ENCODE data around the gene FAAP20.

The FAAP20 gene

GRCh38 chr1:2194319-2194897 lies at the start of gene FAAP20:
Gene FAAP20, minus strand, starts transcription at chr1:2194772. Its CDS starts 23 bp downstream, at chr1:2194749.
- DNase-seq = no peak

- no peak for DNase-seq
Observed at GRCh38 chr1:2242814-2243725, 48.5 kb upstream of the FAAP20 start.

GRCh38 chr1:2241820-2242219 lies 47.2 kb upstream of the FAAP20 start:
- DNase-seq = no peak

GRCh38 chr1:2240270-2241156 lies 45.9 kb upstream of the FAAP20 start:
- no peak for DNase-seq

- no peak for DNase-seq
Observed at GRCh38 chr1:2239384-2239985, 44.9 kb upstream of the FAAP20 start.

GRCh38 chr1:2239013-2239370 lies 44.4 kb upstream of the FAAP20 start:
- DNase-seq = no peak

GRCh38 chr1:2238361-2239012 lies 43.9 kb upstream of the FAAP20 start:
- DNase-seq = no peak

- no peak for DNase-seq
Observed at GRCh38 chr1:2237773-2238172, 43.2 kb upstream of the FAAP20 start.

GRCh38 chr1:2236695-2237677 lies 42.4 kb upstream of the FAAP20 start:
- DNase-seq = no peak

- no peak for DNase-seq
Observed at GRCh38 chr1:2235300-2235998, 40.9 kb upstream of the FAAP20 start.

GRCh38 chr1:2234762-2235113 lies 40.2 kb upstream of the FAAP20 start:
- DNase-seq = no peak

- DNase-seq = no peak
Observed at GRCh38 chr1:2233997-2234761, 39.6 kb upstream of the FAAP20 start.

GRCh38 chr1:2233468-2233867 lies 38.9 kb upstream of the FAAP20 start:
- DNase-seq = no peak

GRCh38 chr1:2232916-2233438 lies 38.4 kb upstream of the FAAP20 start:
- no peak for DNase-seq

- no peak for DNase-seq
Observed at GRCh38 chr1:2232255-2232915, 37.8 kb upstream of the FAAP20 start.

GRCh38 chr1:2231532-2232254 lies 37.1 kb upstream of the FAAP20 start:
- no peak for DNase-seq

GRCh38 chr1:2230781-2231531 lies 36.4 kb upstream of the FAAP20 start:
- no peak for DNase-seq
